HepG2 (cell line): ENCODE measurements around the gene FBXO9. TPM values are rescaled to one million over a fixed set of nuclear protein-coding genes. Genes with fewer than 3 reads are reported as not detected.

Source experiments
- ATAC-seq: fragments of 200-7000 bp; cut with Tn5 transposase; 3 replicates; pipeline ENCODE4 v1.9.1; 2020; ENCODE audit warnings: mild to moderate bottlenecking, moderate library complexity
- BruUV-seq: library from RNA; stranded (reverse); fragments of 400-500 nt; replicated peaks from 2 replicates; lab custom pipeline; 2021; lab: Mats Ljungman, UMichigan
- CTCF ChIA-PET: fragments of 300-600 bp; formaldehyde crosslinking; extraction: SDS; loops from one replicate; lab custom pipeline; 2021; ENCODE audit warnings: low total read pairs, inconsistent platforms, low intra/inter-chr PET ratio; lab: Yijun Ruan, JAX
- POLR2A ChIA-PET: fragments of 350-600 bp; sonication (Branson Sonifier 250); formaldehyde crosslinking; loops from one replicate; lab custom pipeline; 2020; ENCODE audit warnings: antibody characterized with exemption, inconsistent platforms; lab: Yijun Ruan, JAX
- DNase-seq: peaks from one replicate; pipeline ENCODE4 v3.0.0-alpha.2; 2015; ENCODE audit warnings: low spot score
- FAIRE-seq: peaks from 3 replicates; lab custom pipeline; 2011; peaks lifted over from hg19 to GRCh38; lab: Jason Lieb, UNC
- H2AFZ ChIP-seq: one replicate; pipeline ENCODE4 v1.6.1; 2011; ENCODE audit warnings: low read length, inconsistent platforms
- H3K27ac ChIP-seq: fragments of 300-600 bp; 3 replicates; pipeline ENCODE4 v1.8.0; 2011; ENCODE audit warnings: mixed run types, mild to moderate bottlenecking, mixed read lengths, low read length, inconsistent platforms; ENCODE audit not compliant: insufficient read depth; ENCODE audit errors: extremely low read length
- H3K27me3 ChIP-seq, 2 experiments: fragments of 200-600 bp in 1 of 2; 2 replicates in 1 of 2; 3 replicates in 1 of 2; pipeline versions ENCODE4 v1.6.0 to v1.8.0; 2011; ENCODE audit warnings: low read length in 2 of 2, mild to moderate bottlenecking in 2 of 2, moderate library complexity in 2 of 2, inconsistent platforms in 1 of 2; ENCODE audit not compliant: insufficient read depth in 2 of 2, control insufficient read depth in 1 of 2
- H3K36me3 ChIP-seq, 2 experiments: fragments of 200-600 bp in 1 of 2; replicated peaks in 1 of 2; 2 replicates in 1 of 2; 3 replicates in 1 of 2; pipeline versions ENCODE4 v1.5.1 to v1.8.0; 2011; ENCODE audit warnings: low read length in 2 of 2, inconsistent platforms in 1 of 2; ENCODE audit not compliant: insufficient read depth in 2 of 2, control insufficient read depth in 1 of 2
- H3K4me1 ChIP-seq: 2 replicates; pipeline ENCODE4 v1.5.1; 2012; ENCODE audit warnings: low read length, inconsistent platforms; ENCODE audit not compliant: insufficient read depth
- H3K4me2 ChIP-seq: 2 replicates; pipeline ENCODE4 v1.6.0; 2011; ENCODE audit warnings: low read depth, low read length, inconsistent platforms
- H3K4me3 ChIP-seq, 3 experiments: fragments of 200-600 bp in 1 of 3; sonication (generic), shearing (Covaris generic) in 1 of 3; replicated peaks in 1 of 3; 2 replicates each; pipeline ENCODE4 v1.5.1; 2011 to 2016; ENCODE audit warnings: low read length in 3 of 3, inconsistent platforms in 2 of 3, low read depth in 2 of 3, mild to moderate bottlenecking in 2 of 3, control low read depth in 1 of 3, mixed read lengths in 1 of 3; ENCODE audit not compliant: insufficient read depth in 1 of 3
- H3K79me2 ChIP-seq: one replicate; pipeline ENCODE4 v1.6.1; 2011; ENCODE audit warnings: low read length, inconsistent platforms; ENCODE audit not compliant: insufficient read depth
- H3K9ac ChIP-seq: 2 replicates; pipeline ENCODE4 v1.6.0; 2011; ENCODE audit warnings: mild to moderate bottlenecking, low read depth, low read length, inconsistent platforms; ENCODE audit not compliant: insufficient read depth
- H3K9me3 ChIP-seq: 2 replicates; pipeline ENCODE4 v1.5.1; 2012; ENCODE audit warnings: mild to moderate bottlenecking, low read length
- H4K20me1 ChIP-seq: 2 replicates; pipeline ENCODE4 v1.6.0; 2011; ENCODE audit warnings: inconsistent platforms, mild to moderate bottlenecking, low read length, moderate library complexity; ENCODE audit not compliant: insufficient read depth
- CHD2 ChIP-seq: IDR thresholded peaks from 2 replicates; pipeline ENCODE4 v1.6.1; 2011; ENCODE audit warnings: low read depth, low read length, improper control_type of control experiment
- ETV6 ChIP-seq: sonication (generic); formaldehyde crosslinking; conservative IDR thresholded peaks from 2 replicates; pipeline ENCODE4 v1.4.0; 2020; ENCODE audit warnings: missing genetic modification reagents
- GRHL1 ChIP-seq: sonication (generic); formaldehyde crosslinking; conservative IDR thresholded peaks from 2 replicates; pipeline ENCODE4 v1.8.0; 2022; ENCODE audit warnings: missing genetic modification reagents
- HINFP ChIP-seq: sonication (generic); formaldehyde crosslinking; IDR thresholded peaks from 2 replicates; pipeline ENCODE4 v1.4.0; 2020; ENCODE audit warnings: low read depth, mild to moderate bottlenecking, missing genetic modification reagents
- HOXA5 ChIP-seq: sonication (generic); formaldehyde crosslinking; IDR thresholded peaks from 2 replicates; pipeline ENCODE4 v1.4.0; 2020; ENCODE audit warnings: missing genetic modification reagents
- JUN ChIP-seq: sonication (generic); formaldehyde crosslinking; IDR thresholded peaks from 2 replicates; pipeline ENCODE4 v1.4.0; 2020; ENCODE audit warnings: mild to moderate bottlenecking, missing genetic modification reagents
- MAFG ChIP-seq: sonication (generic); formaldehyde crosslinking; IDR thresholded peaks from 2 replicates; pipeline ENCODE4 v1.5.1; 2020; ENCODE audit warnings: mild to moderate bottlenecking, missing genetic modification reagents
- MAZ ChIP-seq, 2 experiments: sonication (generic) in 1 of 2; formaldehyde crosslinking in 1 of 2; IDR thresholded peaks; 2 replicates each; pipeline versions ENCODE4 v1.5.0 to v1.6.1; 2012 to 2020; ENCODE audit warnings: low read depth in 2 of 2, mild to moderate bottlenecking in 2 of 2, borderline replicate concordance in 1 of 2, improper control_type of control experiment in 1 of 2, low read length in 1 of 2, missing genetic modification reagents in 1 of 2, moderate library complexity in 1 of 2
- REPIN1 ChIP-seq: sonication (generic); formaldehyde crosslinking; IDR thresholded peaks from 2 replicates; pipeline ENCODE4 v1.8.0; 2022; ENCODE audit warnings: missing genetic modification reagents, low read depth, mild to moderate bottlenecking, borderline replicate concordance
- ZFP37 ChIP-seq: sonication (generic); formaldehyde crosslinking; IDR thresholded peaks from 2 replicates; pipeline ENCODE4 v1.4.0; 2020; ENCODE audit warnings: missing genetic modification reagents, borderline replicate concordance
- ZNF430 ChIP-seq: sonication (generic); formaldehyde crosslinking; IDR thresholded peaks from 2 replicates; pipeline ENCODE4 v1.9.0; 2021; ENCODE audit warnings: mild to moderate bottlenecking, missing genetic modification reagents
- ZNF552 ChIP-seq: sonication (generic); formaldehyde crosslinking; IDR thresholded peaks from 2 replicates; pipeline ENCODE4 v1.9.0; 2022; ENCODE audit warnings: missing genetic modification reagents, mild to moderate bottlenecking, borderline replicate concordance
- ZNF557 ChIP-seq: sonication (generic); formaldehyde crosslinking; IDR thresholded peaks from 2 replicates; pipeline ENCODE4 v1.4.0; 2020; ENCODE audit warnings: missing genetic modification reagents
- ZNF564 ChIP-seq: sonication (generic); formaldehyde crosslinking; IDR thresholded peaks from 2 replicates; pipeline ENCODE4 v1.8.1; 2023; ENCODE audit warnings: mild to moderate bottlenecking, missing genetic modification reagents
- ZNF567 ChIP-seq: sonication (generic); formaldehyde crosslinking; IDR thresholded peaks from 2 replicates; pipeline ENCODE4 v1.8.1; 2023; ENCODE audit warnings: mild to moderate bottlenecking, missing genetic modification reagents, borderline replicate concordance
- WGBS: methylation state at CpG from one replicate; pipeline ENCODE4 v1.1.6; 2017; ENCODE audit warnings: low lambda C conversion rate; 5-methylcytosine and 5-hydroxymethylcytosine counted together
- in situ Hi-C: cut with HindIII; loops from 2 replicates; pipeline ENCODE4 v1.10.0; 2017; ENCODE audit warnings: low pct_unique_long_range_greater_than_20kb; ENCODE audit not compliant: extremely low pct_ligation_motif_present
- intact Hi-C: fragments of 100-400 bp; cut with micrococcal nuclease; formaldehyde crosslinking; loops from one replicate; pipeline ENCODE4 v1.10.0; 2022; ENCODE audit not compliant: unreplicated experiment
- polyA plus RNA-seq, 8 experiments: library from polyadenylated mRNA; depleted of rRNA in 3 of 8; stranded (reverse) in 7 of 8; unstranded in 1 of 8; fragments of >200 nt; fragmentation: Illumina TruSeq in 4 of 8; extraction: Trizol in 4 of 8; gene quantifications; 2 replicates each; pipeline versions ENCODE4 v1.2.1 to v1.2.3, GENCODE V29; 2011 to 2016; ENCODE audit warnings: low read depth in 4 of 8, missing spikeins in 1 of 8, mixed read lengths in 1 of 8; ENCODE audit not compliant: insufficient read depth in 1 of 8
- total RNA-seq, 5 experiments: library from RNA; depleted of rRNA; stranded (reverse); fragments of >200 nt; fragmentation: Illumina TruSeq; extraction: Trizol; gene quantifications; 2 replicates each; pipeline ENCODE4 v1.2.3, GENCODE V29; 2016; ENCODE audit warnings: low read depth in 1 of 5

FBXO9 gene
- total and polyA plus RNA-seq, 2 of the 13 experiments (the other 11 are each of a cell fraction or from before 2014, with no cell fraction given), result 64.3 to 98.4 TPM

DNA sequence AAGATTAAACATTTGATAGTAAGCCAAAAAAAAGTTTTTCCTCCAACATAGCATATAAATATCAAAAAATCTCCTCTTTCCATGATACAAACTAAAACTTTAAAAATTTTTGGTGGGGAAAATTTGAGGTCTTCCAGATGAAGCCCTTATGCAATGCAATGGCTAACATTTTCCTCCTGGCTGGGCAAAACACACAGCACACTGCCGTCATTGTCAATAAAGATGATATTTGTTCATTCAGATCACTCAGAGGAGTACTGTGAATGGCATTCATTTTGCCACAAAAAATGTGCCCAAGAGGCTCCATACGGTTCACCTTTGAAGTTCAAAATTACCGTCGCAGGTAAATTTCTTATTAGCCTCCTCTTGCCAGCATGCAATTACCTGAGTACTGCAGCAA, 33.9 kb upstream of the FBXO9 start:
- Histone ChIP-seq H3K4me1 (no peaks in the 10 kb centered on the region), H4K20me1 (no peaks in the 10 kb centered on the region)
- intact Hi-C loops, result no loop called here
- ATAC-seq (no peak), FAIRE-seq (no peak)
- POLR2A ChIA-PET, result no interaction called here
- WGBS, result 96% methylated on average over 4 of the region's 4 CpGs
- TF ChIP-seq ZNF564 (CRISPR knock-in tag) (no peak), ZNF567 (CRISPR knock-in tag) (no peak), MAFG (no peak), GRHL1 (CRISPR knock-in tag) (no peak)
- TF ChIP-seq, all 625 proteins: peak for 0
- Histone ChIP-seq H3K4me2 (no peak overlapping the region), H3K27ac (no peak overlapping the region), H3K4me3 (no peak overlapping the region), H3K9me3 (no peaks in the 10 kb centered on the region), H3K36me3 (peaks cover 28 to 73% of the 10 kb centered on the region in 2 experiments), H2AFZ (no peak overlapping the region), H3K27me3 (no peaks in the 10 kb centered on the region), H3K9ac (no peak overlapping the region), H3K79me2 (no peaks in the 10 kb centered on the region)
- in situ Hi-C loops, result no loop called here
- no peak for DNase-seq
- BruUV-seq, result no TSS peak
- CTCF ChIA-PET, result no interaction called here

DNA sequence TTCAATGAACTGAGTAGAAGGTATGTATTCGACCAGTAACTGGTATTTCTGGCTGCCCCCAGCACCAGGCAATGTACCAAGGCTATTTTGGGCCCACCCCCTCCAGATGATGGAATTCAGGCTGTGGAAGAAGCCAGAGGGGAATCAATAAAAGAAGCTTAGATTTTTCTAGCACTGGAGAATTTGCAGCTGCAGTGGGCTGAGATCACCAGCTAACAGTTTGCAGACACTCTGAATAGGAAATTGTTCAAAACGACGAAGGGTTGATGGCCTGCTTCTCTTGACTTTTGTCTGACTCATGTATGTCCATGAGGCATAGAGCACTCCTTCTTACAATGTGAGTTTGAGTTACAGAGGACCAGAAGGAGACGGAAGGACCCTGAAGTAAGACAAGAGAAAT, 32.4 kb upstream of the FBXO9 start:
- no peaks in the 10 kb centered on the region for H3K79me2 ChIP-seq
- ATAC-seq, result no peak

More for the DNA sequence above, 32.4 kb upstream of the FBXO9 start:
- intact Hi-C loops, result no loop called here
- Histone ChIP-seq H3K27ac (no peak overlapping the region), H4K20me1 (no peaks in the 10 kb centered on the region), H3K36me3 (peaks cover 25 to 69% of the 10 kb centered on the region in 2 experiments), H3K27me3 (no peaks in the 10 kb centered on the region), H3K4me3 (no peak overlapping the region), H3K4me1 (no peaks in the 10 kb centered on the region), H3K9me3 (no peaks in the 10 kb centered on the region), H3K4me2 (no peak overlapping the region), H2AFZ (no peak overlapping the region), H3K9ac (no peak overlapping the region)
- DNase-seq, result no peak
- WGBS, result 90% methylated on average over 4 of the region's 4 CpGs
- in situ Hi-C loops, result no loop called here
- TF ChIP-seq HOXA5 (CRISPR knock-in tag) (no peak), ZFP37 (CRISPR knock-in tag) (no peak), CHD2 (no peak), MAZ (IDR thresholded peaks at IDR 0.05; ENCODE audit: borderline replicate concordance, low read depth, low read length) (no peak), MAZ (CRISPR knock-in tag; IDR thresholded peaks at IDR 0.05; ENCODE audit: low read depth) (no peak), ZNF430 (CRISPR knock-in tag) (no peak), HINFP (CRISPR knock-in tag) (no peak), ZNF557 (no peak), ZNF552 (no peak), REPIN1 (CRISPR knock-in tag) (no peak), ETV6 (CRISPR knock-in tag) (no peak), JUN (no peak)
- FAIRE-seq, result no peak
- CTCF ChIA-PET, result no interaction called here
- BruUV-seq, result no TSS peak
- POLR2A ChIA-PET, result interaction anchor here (0.8 kb wide), 1 partner anchor 191 kb away, joined by 3 read pairs; no protein-coding TSS in a partner anchor
